ENCODE results near the gene SLC36A2. TPM values are rescaled to one million over a fixed set of nuclear protein-coding genes. Genes with fewer than 3 reads are reported as not detected.

SLC36A2 gene
- total and polyA plus RNA-seq, 5 donors from 2014 or later, result not detected

DNA sequence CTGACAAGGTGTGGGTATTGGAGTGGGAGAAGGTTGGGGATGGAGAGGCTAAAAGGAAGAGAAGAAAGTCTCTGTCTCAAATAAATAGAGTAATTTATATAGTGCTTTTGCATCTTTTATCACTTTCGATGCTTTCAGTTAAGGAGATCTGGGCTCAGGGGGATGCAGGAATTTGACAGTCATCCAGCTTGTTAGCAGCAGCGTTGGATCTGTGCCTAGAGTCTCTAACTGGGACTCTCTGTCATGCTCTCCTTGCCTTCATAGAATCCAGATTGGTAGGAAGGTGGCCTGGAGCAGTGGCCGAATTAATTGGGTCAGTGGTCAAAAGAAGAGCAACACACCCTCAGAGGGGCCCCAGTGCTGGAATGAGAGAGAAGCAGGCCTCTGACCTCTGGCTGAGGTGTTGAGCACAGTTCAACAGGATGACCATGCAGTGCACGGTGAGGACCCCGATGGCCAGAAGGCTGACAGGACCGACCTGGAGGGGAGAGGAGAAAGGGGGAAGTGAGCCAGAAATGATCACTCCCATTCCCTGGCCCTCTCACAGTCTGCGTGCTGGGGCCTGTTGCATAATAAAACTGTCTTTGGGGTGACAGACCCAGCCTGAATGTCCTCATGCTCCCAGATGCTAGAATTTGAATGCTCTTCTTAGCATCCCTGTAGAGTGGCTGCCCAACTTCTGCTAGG, 51.4 kb downstream of the SLC36A2 start:
- no peak for ATAC-seq (ENCODE audit: low read depth in 2 of 2)
- no peak overlapping the region for H3K27ac Mint-ChIP-seq

GRCh38 chr5:151295138-151295537, 52.2 kb downstream of the SLC36A2 start:
- ATAC-seq (ENCODE audit: low read depth in 2 of 2) (no peak), DNase-seq (no peak)
- no peaks in the 10 kb centered on the region for H3K9me3 ChIP-seq (ENCODE audit: control insufficient read depth in 2 of 2, low read length in 2 of 2)
- H3K9me3 Mint-ChIP-seq, result peaks cover 0 to 1% (median 0%) of the 10 kb centered on the region in 7 donors
- peaks cover 12% of the 10 kb centered on the region for H3K27me3 Mint-ChIP-seq
- H3K4me1 ChIP-seq (ENCODE audit: control insufficient read depth, insufficient read depth, low read length, poor library complexity, severe bottlenecking), result no peaks in the 10 kb centered on the region
- no peak overlapping the region for H3K4me3 Mint-ChIP-seq
- no peaks in the 10 kb centered on the region for H3K36me3 ChIP-seq (ENCODE audit: control insufficient read depth, insufficient read depth, low read length)
- H3K27ac Mint-ChIP-seq, result no peak overlapping the region
- H3K4me3 ChIP-seq (ENCODE audit: low read depth, low read length), result no peak overlapping the region
- H3K27me3 ChIP-seq (ENCODE audit: control insufficient read depth, insufficient read depth, low read length), result peaks cover 5% of the 10 kb centered on the region
- no peak overlapping the region for H3K27ac ChIP-seq (ENCODE audit: insufficient read depth, low read length, poor library complexity, severe bottlenecking)
- H3K4me1 Mint-ChIP-seq, result peaks cover 0 to 10% (median 3%) of the 10 kb centered on the region in 4 donors
- no peaks in the 10 kb centered on the region for H3K36me3 Mint-ChIP-seq

More for the DNA sequence above, 51.4 kb downstream of the SLC36A2 start:
- Mint-ChIP-seq H3K27me3 (peaks cover 18% of the 10 kb centered on the region), H3K4me3 (no peak overlapping the region), H3K4me1 (peaks cover 0 to 10% (median 3%) of the 10 kb centered on the region in 4 donors), H3K9me3 (peaks cover 0 to 1% (median 0%) of the 10 kb centered on the region in 7 donors), H3K36me3 (no peaks in the 10 kb centered on the region)
- Histone ChIP-seq H3K4me3 (ENCODE audit: low read depth, low read length) (no peak overlapping the region), H3K4me1 (ENCODE audit: control insufficient read depth, insufficient read depth, low read length, poor library complexity, severe bottlenecking) (no peaks in the 10 kb centered on the region), H3K27ac (ENCODE audit: insufficient read depth, low read length, poor library complexity, severe bottlenecking) (no peak overlapping the region), H3K36me3 (ENCODE audit: control insufficient read depth, insufficient read depth, low read length) (no peaks in the 10 kb centered on the region), H3K9me3 (ENCODE audit: control insufficient read depth in 2 of 2, low read length in 2 of 2) (no peaks in the 10 kb centered on the region), H3K27me3 (ENCODE audit: control insufficient read depth, insufficient read depth, low read length) (peaks cover 5% of the 10 kb centered on the region)
- no peak for DNase-seq

GRCh38 chr5:151293624-151294023, 53.7 kb downstream of the SLC36A2 start:
- DNase-seq (no peak), ATAC-seq (ENCODE audit: low read depth in 2 of 2) (no peak)
- no peaks in the 10 kb centered on the region for H3K36me3 Mint-ChIP-seq
- no peak overlapping the region for H3K4me3 Mint-ChIP-seq
- no peaks in the 10 kb centered on the region for H3K9me3 ChIP-seq (ENCODE audit: control insufficient read depth in 2 of 2, low read length in 2 of 2)
- no peak overlapping the region for H3K4me3 ChIP-seq (ENCODE audit: low read depth, low read length)
- peaks cover 12% of the 10 kb centered on the region for H3K27me3 Mint-ChIP-seq
- peaks cover 0 to 10% (median 3%) of the 10 kb centered on the region in 4 donors for H3K4me1 Mint-ChIP-seq
- no peaks in the 10 kb centered on the region for H3K4me1 ChIP-seq (ENCODE audit: control insufficient read depth, insufficient read depth, low read length, poor library complexity, severe bottlenecking)
- H3K9me3 Mint-ChIP-seq, result peaks cover 0 to 1% (median 0%) of the 10 kb centered on the region in 7 donors
- no peaks in the 10 kb centered on the region for H3K36me3 ChIP-seq (ENCODE audit: control insufficient read depth, insufficient read depth, low read length)
- no peaks in the 10 kb centered on the region for H3K27me3 ChIP-seq (ENCODE audit: control insufficient read depth, insufficient read depth, low read length)
- H3K27ac Mint-ChIP-seq, result no peak overlapping the region
- H3K27ac ChIP-seq (ENCODE audit: insufficient read depth, low read length, poor library complexity, severe bottlenecking), result no peak overlapping the region

DNA sequence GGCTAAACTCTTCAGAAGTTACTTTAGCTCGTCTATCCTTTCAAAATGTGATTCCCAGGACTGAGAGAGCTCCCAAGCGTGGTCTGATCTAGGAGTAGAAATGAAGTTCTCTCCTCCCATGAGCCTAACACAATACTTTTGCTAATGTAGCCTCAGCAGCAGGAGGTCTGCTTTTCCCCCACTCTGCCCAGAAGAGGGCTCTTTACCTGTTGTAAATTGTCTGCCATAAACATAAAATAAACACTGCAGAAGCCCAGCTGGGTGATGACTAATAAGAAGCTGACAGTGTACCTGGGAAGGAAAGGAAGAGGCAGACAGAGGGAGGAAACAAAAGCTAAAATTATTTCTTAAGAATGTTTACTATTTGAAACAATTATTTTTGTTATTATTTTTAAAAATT, 59.2 kb downstream of the SLC36A2 start:
- no peaks in the 10 kb centered on the region for H3K27me3 ChIP-seq (ENCODE audit: control insufficient read depth, insufficient read depth, low read length)
- no peak overlapping the region for H3K4me3 ChIP-seq (ENCODE audit: low read depth, low read length)
- no peaks in the 10 kb centered on the region for H3K4me1 ChIP-seq (ENCODE audit: control insufficient read depth, insufficient read depth, low read length, poor library complexity, severe bottlenecking)
- DNase-seq, result peak in 1 of 3 donors; percentile 18
- no peaks in the 10 kb centered on the region for H3K9me3 ChIP-seq (ENCODE audit: control insufficient read depth in 2 of 2, low read length in 2 of 2)
- H3K36me3 ChIP-seq (ENCODE audit: control insufficient read depth, insufficient read depth, low read length), result no peaks in the 10 kb centered on the region
- Mint-ChIP-seq H3K9me3 (no peaks in the 10 kb centered on the region), H3K27ac (peak overlapping the region in 1 of 3 donors; percentile 47), H3K36me3 (no peaks in the 10 kb centered on the region), H3K27me3 (peaks cover 9% of the 10 kb centered on the region), H3K4me3 (no peak overlapping the region), H3K4me1 (no peaks in the 10 kb centered on the region)
- H3K27ac ChIP-seq (ENCODE audit: insufficient read depth, low read length, poor library complexity, severe bottlenecking), result no peak overlapping the region
- ATAC-seq (ENCODE audit: low read depth in 2 of 2), result peak in 1 of 2 donors; percentile 39

- Histone ChIP-seq H3K27ac (ENCODE audit: insufficient read depth, low read length, poor library complexity, severe bottlenecking) (no peak overlapping the region), H3K4me1 (ENCODE audit: control insufficient read depth, insufficient read depth, low read length, poor library complexity, severe bottlenecking) (no peaks in the 10 kb centered on the region), H3K36me3 (ENCODE audit: control insufficient read depth, insufficient read depth, low read length) (no peaks in the 10 kb centered on the region), H3K4me3 (ENCODE audit: low read depth, low read length) (no peak overlapping the region), H3K27me3 (ENCODE audit: control insufficient read depth, insufficient read depth, low read length) (no peaks in the 10 kb centered on the region), H3K9me3 (ENCODE audit: control insufficient read depth in 2 of 2, low read length in 2 of 2) (no peaks in the 10 kb centered on the region)
- DNase-seq (no peak), ATAC-seq (ENCODE audit: low read depth in 2 of 2) (no peak)
- Mint-ChIP-seq H3K4me3 (no peak overlapping the region), H3K27me3 (peaks cover 10% of the 10 kb centered on the region), H3K27ac (no peak overlapping the region), H3K4me1 (no peaks in the 10 kb centered on the region), H3K9me3 (no peaks in the 10 kb centered on the region), H3K36me3 (no peaks in the 10 kb centered on the region)
Observed at GRCh38 chr5:151286246-151286645, 61.1 kb downstream of the SLC36A2 start.

GRCh38 chr5:151285683-151286082, 61.7 kb downstream of the SLC36A2 start:
- peaks cover 10% of the 10 kb centered on the region for H3K27me3 Mint-ChIP-seq
- DNase-seq (no peak), ATAC-seq (ENCODE audit: low read depth in 2 of 2) (no peak)
- H3K4me3 ChIP-seq (ENCODE audit: low read depth, low read length), result no peak overlapping the region
- H3K4me1 Mint-ChIP-seq, result no peaks in the 10 kb centered on the region
- H3K27me3 ChIP-seq (ENCODE audit: control insufficient read depth, insufficient read depth, low read length), result no peaks in the 10 kb centered on the region
- H3K36me3 ChIP-seq (ENCODE audit: control insufficient read depth, insufficient read depth, low read length), result no peaks in the 10 kb centered on the region
- H3K4me3 Mint-ChIP-seq, result no peak overlapping the region
- no peak overlapping the region for H3K27ac ChIP-seq (ENCODE audit: insufficient read depth, low read length, poor library complexity, severe bottlenecking)
- H3K27ac Mint-ChIP-seq, result no peak overlapping the region
- no peaks in the 10 kb centered on the region for H3K4me1 ChIP-seq (ENCODE audit: control insufficient read depth, insufficient read depth, low read length, poor library complexity, severe bottlenecking)
- H3K9me3 Mint-ChIP-seq, result peaks cover 0 to 1% (median 0%) of the 10 kb centered on the region in 7 donors
- H3K36me3 Mint-ChIP-seq, result no peaks in the 10 kb centered on the region
- no peaks in the 10 kb centered on the region for H3K9me3 ChIP-seq (ENCODE audit: control insufficient read depth in 2 of 2, low read length in 2 of 2)

DNA sequence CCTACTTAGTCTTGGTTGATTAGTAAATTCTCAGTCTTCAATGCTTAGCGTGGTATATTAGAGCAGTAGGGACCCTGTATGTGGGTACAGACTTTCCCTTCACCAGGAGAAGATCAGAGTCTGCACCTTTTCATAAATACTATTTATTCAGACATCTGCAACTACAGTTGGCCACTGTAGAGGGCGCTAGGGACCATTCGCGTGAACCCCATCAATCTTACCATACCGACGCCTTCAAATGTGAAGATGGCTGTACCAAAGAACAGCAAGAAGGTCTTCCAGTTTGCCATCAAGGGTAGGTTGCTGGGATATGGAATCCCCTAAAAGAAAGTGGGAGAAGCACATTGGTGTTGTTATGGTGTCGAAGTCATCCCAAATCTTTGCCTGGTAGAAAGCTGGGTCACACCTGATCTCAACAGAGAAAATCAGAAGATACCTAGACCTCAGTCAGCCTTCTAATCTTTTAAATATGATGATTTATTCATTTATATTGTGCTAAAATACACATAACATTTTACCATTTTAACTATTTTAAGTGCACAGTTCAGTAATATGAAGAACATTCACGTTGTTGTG, 62.9 kb downstream of the SLC36A2 start:
- Mint-ChIP-seq H3K4me3 (no peak overlapping the region), H3K36me3 (no peaks in the 10 kb centered on the region), H3K9me3 (peaks cover 0 to 1% (median 0%) of the 10 kb centered on the region in 7 donors), H3K27ac (no peak overlapping the region), H3K4me1 (no peaks in the 10 kb centered on the region), H3K27me3 (peaks cover 13% of the 10 kb centered on the region)
- H3K36me3 ChIP-seq (ENCODE audit: control insufficient read depth, insufficient read depth, low read length), result no peaks in the 10 kb centered on the region
- no peak overlapping the region for H3K27ac ChIP-seq (ENCODE audit: insufficient read depth, low read length, poor library complexity, severe bottlenecking)
- no peaks in the 10 kb centered on the region for H3K4me1 ChIP-seq (ENCODE audit: control insufficient read depth, insufficient read depth, low read length, poor library complexity, severe bottlenecking)
- no peaks in the 10 kb centered on the region for H3K27me3 ChIP-seq (ENCODE audit: control insufficient read depth, insufficient read depth, low read length)
- DNase-seq (peak in 1 of 3 donors; percentile 48), ATAC-seq (ENCODE audit: low read depth in 2 of 2) (no peak)
- no peak overlapping the region for H3K4me3 ChIP-seq (ENCODE audit: low read depth, low read length)
- H3K9me3 ChIP-seq (ENCODE audit: control insufficient read depth in 2 of 2, low read length in 2 of 2), result no peaks in the 10 kb centered on the region

Data from CD4-positive, CD25-positive, alpha-beta regulatory T cell (primary cell).